ENCODE measurements around the gene BAD.
A peak's percentile ranks its signal among the peaks of the same experiment; 100 is the strongest.
"Not testable (repeated sequence)": the region's sequence is repeated elsewhere in the genome, so short reads cannot be mapped to it uniquely, and the experiment has no call there.

Gene BAD

GRCh38 chr11:64246871-64247728 is 37.4 kb downstream of the BAD start, which contains the start of gene PPP1R14B:
Gene PPP1R14B, minus strand, starts transcription at chr11:64246943. Its CDS starts 270 bp downstream, at chr11:64246673.
- peak; percentile 80 for DNase-seq (ENCODE audit: low spot score)
- no peak for TF ChIP-seq CTCF (conservative IDR thresholded peaks at IDR 0.05; ENCODE audit: low read depth)
- peak within 1 kb of the TSS; percentile 98 for H3K27ac ChIP-seq
- ChIA-PET POLR2A (ENCODE audit: low non-redundant PET) (interaction anchor here (1.6 kb wide), 1 partner anchor 17 kb away, joined by 3 read pairs; no protein-coding TSS in a partner anchor), CTCF (interaction anchor here (0.6 to 0.9 kb wide), 3 partner anchors 17 to 29 kb away, joined by 3 to 4 read pairs (median 4); no protein-coding TSS in a partner anchor)

- peak overlapping the region; percentile 98 for H3K27ac ChIP-seq
- ChIA-PET POLR2A (ENCODE audit: low non-redundant PET) (interaction anchor here (1.5 to 1.6 kb wide), 2 partner anchors 18 to 22 kb away, joined by 3 to 7 read pairs; no protein-coding TSS in a partner anchor), CTCF (interaction anchor here (0.9 kb wide), 1 partner anchor 17 kb away, joined by 4 read pairs; no protein-coding TSS in a partner anchor)
- DNase-seq (ENCODE audit: low spot score) = not testable (repeated sequence)
These were observed 37.9 kb downstream of the BAD start for GRCh38 chr11:64246621-64246870.

DNA sequence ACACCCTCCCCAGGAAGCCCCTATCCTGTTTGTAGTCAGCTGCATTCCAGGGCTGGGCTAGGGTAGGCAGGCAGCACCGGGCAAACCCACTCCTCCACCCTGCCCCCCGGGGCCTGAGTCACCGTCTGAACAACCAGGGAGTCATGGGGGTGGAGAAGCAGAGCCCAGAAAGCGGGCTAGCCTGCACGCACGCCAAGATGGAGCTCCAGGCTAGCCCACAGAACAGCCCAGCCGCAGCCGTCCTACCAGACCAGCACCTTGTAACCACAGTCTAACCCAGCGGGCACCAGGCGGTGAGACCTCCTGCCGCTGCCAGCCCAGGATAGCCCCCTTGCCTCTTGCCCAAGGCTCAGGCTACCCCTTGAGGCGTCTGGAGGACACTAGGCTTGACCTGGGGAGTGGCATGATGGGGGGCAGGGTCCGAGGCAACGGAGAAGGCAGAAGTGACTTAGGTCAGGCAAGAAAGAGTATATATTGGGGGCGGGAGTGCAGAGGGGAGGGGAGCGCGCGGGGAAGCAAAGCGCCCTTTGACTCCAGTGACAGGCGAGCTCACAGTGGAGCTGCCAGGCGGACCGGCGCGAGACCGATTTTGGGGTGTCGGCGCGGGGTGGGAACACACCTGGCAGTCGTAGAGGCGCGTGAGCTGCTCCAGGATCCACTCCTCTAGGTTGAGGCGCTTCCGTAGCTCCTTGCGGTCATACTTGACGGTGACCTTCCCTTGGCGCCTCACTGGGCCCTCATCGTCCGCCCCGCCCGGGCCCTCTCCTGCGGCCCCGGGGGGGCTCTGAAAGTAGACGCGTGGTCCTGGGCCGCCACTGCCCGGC is 38.5 kb downstream of the BAD start:
- POLR2A ChIA-PET (ENCODE audit: low non-redundant PET) = interaction anchor here (0.5 to 1.6 kb wide), 7 partner anchors 19 to 72 kb away, joined by 3 to 7 read pairs (median 4); no protein-coding TSS in a partner anchor
- CTCF ChIA-PET = interaction anchor here (0.6 to 0.9 kb wide), 4 partner anchors 18 to 109 kb away, joined by 3 to 4 read pairs (median 3); no protein-coding TSS in a partner anchor
- peak overlapping the region; percentile 98 for H3K27ac ChIP-seq
- peak; percentile 91 for DNase-seq (ENCODE audit: low spot score)
- no peak for TF ChIP-seq CTCF (conservative IDR thresholded peaks at IDR 0.05; ENCODE audit: low read depth)

DNA sequence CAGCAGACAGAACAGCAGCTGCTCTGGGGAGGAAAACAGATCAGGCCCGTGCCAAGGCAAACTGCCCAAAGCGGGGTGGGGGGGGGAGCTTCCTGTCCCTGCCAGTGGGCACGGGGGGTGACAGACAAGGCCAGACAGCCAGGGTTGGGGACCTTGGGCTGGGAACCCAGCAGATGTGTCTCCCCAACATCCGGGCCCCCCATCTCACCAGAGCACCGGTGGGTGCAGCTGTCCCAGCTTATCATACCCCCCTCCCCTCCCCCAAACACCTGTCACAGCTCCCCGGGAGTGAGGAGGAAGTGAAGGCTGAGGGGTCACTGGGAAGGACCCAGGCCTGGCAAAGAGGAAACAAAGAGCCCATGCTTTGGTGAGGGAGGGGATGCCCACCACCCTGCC is 39.1 kb downstream of the BAD start:
- ChIA-PET CTCF (interaction anchor here (0.6 to 0.7 kb wide), 3 partner anchors 30 to 110 kb away, joined by 3 read pairs; no protein-coding TSS in a partner anchor), POLR2A (ENCODE audit: low non-redundant PET) (interaction anchor here (0.6 to 1.5 kb wide), 5 partner anchors 22 to 58 kb away, joined by 3 to 7 read pairs (median 5); no protein-coding TSS in a partner anchor)
- TF ChIP-seq CTCF (conservative IDR thresholded peaks at IDR 0.05; ENCODE audit: low read depth) = no peak
- no peak for DNase-seq (ENCODE audit: low spot score)
- H3K27ac ChIP-seq = peak overlapping the region; percentile 98

DNA sequence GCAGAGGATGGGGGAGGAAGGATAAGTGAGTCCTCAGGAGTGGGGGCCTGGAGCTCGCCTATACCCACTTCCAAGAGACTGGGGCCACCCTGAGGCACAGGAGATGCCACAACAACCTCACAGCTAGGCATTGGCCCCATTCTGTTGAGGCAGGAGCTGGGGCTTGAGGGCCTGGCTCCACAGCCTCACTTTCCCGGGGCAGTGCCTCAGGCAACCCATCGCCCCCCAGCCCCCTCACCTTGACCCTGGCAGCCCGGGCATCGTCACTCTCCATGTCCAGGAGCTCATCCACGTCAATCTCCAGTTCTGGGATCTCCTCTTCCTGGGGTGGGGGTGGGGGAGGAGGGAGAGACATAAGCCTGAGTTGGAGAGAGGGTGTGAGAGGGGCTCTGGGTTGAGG is 39.5 kb downstream of the BAD start:
- peak overlapping the region; percentile 98 for H3K27ac ChIP-seq
- CTCF ChIA-PET = interaction anchor here (0.6 kb wide), 2 partner anchors 94 to 109 kb away, joined by 3 read pairs; no protein-coding TSS in a partner anchor
- no peak for TF ChIP-seq CTCF (conservative IDR thresholded peaks at IDR 0.05; ENCODE audit: low read depth)
- no peak for DNase-seq (ENCODE audit: low spot score)
- POLR2A ChIA-PET (ENCODE audit: low non-redundant PET) = interaction anchor here (0.6 to 1.7 kb wide), 5 partner anchors 21 to 40 kb away, joined by 3 to 7 read pairs (median 5); no protein-coding TSS in a partner anchor

- DNase-seq (ENCODE audit: low spot score) = no peak
- POLR2A ChIA-PET (ENCODE audit: low non-redundant PET) = interaction anchor here (1.7 kb wide), 1 partner anchor 24 kb away, joined by 6 read pairs; no protein-coding TSS in a partner anchor
- CTCF ChIA-PET = interaction anchor here (0.6 to 0.8 kb wide), 2 partner anchors 96 to 104 kb away, joined by 3 to 4 read pairs; no protein-coding TSS in a partner anchor
- TF ChIP-seq CTCF (conservative IDR thresholded peaks at IDR 0.05; ENCODE audit: low read depth) = no peak
- peak overlapping the region; percentile 98 for H3K27ac ChIP-seq
These were observed 40.4 kb downstream of the BAD start for GRCh38 chr11:64244107-64244506.

Measured in RWPE1 (cell line).